Measurements from ENCODE around the gene BLID. TPM values are rescaled to one million over a fixed set of nuclear protein-coding genes. Genes with fewer than 3 reads are reported as not detected.

Gene BLID
- total RNA-seq, 1 donor from 2014 or later: 2.8 TPM

DNA sequence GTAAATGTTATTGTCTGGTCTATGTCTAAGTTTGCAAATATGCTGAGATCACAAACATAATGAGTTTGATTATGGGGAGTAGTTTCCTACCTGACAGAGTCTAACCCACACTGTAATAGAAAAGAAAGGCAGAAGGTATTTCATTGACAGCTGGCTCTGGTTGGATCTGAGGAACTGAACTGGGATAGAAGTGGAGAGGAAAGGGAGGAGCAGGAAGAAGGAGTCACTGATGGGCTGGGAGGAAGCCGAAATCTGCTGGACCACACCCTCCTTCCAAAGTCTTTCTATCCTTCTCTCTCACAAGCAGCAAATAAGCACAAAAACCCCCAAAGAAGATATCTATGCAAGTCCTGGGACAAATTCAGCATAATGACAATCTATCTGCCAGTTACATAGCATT lies 11.7 kb downstream of the BLID start:
- DNase-seq: no peak

DNA sequence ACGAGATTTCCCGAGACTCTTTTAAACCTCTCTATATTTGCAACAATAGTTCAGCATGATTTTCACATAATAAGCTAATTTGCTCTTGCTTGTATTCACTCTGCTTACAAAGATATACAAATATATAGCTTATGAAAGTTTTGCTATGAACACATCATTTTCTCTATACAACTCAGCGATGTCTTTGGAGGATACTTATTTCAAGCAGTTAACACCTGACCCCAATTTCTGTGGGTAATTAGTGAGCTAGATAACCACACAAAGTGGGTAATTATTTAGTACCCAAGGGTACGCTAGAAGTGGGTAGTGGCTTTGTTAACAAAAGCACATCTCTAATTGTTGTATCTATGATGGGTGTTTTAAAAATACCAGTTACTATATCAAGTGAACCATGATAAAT lies 12.3 kb downstream of the BLID start:
- no peak for DNase-seq

DNA sequence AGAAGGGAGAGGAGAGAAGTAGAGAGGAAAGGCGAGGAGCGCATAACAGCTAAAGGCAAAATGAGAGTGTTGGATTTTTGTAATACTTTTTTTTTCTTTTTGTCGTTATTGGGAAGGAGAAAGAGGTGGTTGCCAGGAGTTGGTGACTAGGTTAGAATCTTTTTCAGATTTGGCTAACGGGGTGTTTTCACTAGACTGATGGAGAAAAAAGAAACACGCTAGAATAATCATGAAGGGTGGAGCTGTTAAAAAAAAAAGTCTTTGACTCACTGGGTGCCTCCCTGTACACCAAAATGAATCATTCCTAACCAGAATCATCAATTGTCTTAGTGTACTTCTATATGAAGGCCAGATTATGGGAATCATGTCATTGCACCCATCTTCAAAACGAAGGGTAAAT lies 12.7 kb downstream of the BLID start:
- DNase-seq: no peak

DNA sequence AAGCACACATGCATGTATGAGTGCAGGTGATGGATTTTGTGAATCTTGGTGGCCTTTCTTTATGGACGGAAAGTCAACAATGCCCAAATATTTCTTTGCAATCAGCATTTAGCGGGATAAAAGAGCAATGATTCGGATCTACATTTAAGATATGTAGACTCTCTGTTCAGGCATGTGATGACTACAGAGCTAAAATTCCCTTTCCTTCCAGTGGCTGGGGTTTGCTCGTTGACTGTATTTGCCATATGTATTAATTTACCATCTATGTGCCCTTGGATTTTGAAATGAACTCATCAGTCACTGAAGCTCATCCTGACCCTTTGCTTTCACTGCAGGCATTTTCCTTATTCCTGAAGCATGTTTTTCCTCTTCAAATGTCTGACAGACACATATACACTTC lies 13.6 kb downstream of the BLID start:
- DNase-seq: no peak

DNA sequence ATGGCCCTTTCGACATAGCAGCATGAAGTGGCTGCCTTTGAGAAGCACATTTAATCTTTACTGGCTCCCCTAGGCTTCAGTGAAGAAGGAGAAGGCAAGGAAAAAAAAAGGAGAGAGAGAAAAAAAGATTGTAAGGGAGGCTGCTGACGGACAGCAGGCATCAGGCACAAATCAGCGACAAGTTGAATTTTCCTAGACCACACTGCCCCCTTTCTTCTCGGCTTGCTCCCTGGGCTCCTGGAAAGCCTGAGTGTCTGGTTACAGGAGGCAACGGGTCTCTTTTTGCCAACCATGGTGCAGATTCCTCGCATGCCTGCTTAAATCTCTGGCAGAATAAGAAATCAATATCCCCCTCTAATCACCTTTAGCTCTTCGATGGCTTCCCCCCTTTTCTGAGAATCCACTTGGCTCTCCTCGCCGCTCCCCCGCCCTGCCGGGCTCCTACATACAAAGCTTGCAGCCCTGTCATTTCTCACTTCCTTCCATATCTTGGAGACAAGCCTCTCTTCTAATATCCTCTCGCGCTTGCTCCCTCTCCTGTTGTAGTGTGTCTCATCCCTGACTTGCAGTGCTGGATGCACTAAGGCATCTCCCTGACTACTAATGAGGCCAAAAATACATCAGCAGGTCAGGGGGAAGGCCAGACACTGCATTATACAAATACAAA lies 14.3 kb downstream of the BLID start:
- DNase-seq: peak; percentile 94

DNA sequence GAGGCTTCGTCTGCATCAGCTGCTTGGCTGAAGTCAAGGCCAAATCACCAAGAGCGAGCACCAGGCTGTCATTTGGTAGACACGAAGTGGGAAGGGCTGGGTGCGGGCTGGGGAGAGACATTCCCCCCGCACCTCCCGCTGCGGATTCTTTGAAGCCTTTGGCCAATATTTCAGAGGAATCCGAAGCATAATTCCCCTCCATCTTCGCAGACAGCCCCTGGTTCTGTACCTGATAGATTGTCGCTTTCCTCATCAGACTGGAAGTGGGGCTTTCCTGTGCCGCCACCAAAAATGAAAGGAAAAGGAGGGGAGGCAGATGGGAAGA lies 15.3 kb downstream of the BLID start:
- peak; percentile 61 for DNase-seq

DNA sequence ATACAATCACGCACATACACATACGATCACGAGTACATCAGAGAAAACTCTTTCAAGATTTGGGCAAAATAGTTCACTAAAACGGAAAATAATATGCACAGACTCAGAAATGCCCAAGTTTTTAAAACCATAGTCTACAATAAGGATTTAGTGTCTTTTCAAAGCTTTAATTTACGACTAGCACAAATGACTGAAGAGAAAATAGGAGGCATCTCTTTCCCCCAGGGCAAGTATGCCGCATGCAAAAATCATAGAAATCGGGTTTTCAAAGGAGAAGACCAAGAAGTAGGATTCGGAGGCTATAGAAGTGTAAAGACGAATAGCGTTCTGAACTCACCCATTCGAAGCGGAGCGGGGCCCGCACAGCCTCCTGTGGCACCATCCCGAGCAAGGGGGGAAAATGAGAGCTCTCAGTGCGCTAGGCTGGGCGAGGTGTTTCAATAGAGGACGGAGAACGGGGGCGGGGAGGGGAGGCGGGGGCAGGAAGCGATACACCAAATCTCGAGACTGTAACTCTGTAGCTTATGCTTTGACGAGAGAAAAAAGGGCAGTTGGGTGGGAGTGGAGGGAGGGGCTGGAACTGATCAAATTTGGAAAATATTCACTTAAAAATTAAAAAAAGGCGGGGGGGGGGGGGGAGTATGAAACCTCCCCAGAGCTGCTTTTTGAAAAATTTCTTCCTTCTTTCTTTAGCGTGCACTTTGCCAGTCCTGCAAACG lies 15.8 kb downstream of the BLID start:
- DNase-seq: peak; percentile 77

DNA sequence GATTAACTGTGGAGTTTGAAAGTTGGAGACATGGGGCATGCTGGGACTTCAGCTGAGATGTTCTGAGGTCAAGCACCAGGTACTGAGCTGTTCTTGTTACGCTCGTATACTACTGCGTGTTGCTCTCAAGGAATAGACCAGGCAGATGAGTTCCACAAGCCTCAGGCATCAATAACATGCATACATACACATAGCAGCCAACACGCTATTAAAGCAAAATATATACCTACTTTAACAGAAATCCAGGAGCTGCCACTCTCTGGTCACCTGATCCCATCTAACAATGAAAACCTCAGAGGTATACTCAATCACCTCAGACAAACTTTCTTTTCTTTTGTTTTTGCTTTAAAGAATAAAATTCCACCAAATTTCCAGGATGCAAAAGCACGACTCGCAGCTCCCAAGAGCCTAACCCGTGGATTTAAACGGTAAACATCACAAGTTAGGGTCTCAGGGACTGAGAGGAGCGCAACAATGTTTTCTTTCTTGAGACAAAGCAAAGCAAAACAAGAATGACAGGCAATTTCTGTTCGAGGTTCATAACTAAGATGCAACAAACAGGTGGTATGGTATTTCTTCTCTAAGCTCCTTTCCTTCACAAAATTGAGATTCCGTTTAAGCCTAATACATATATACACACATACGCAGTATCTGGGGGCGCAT lies 16.5 kb downstream of the BLID start:
- DNase-seq: peak; percentile 54

DNA sequence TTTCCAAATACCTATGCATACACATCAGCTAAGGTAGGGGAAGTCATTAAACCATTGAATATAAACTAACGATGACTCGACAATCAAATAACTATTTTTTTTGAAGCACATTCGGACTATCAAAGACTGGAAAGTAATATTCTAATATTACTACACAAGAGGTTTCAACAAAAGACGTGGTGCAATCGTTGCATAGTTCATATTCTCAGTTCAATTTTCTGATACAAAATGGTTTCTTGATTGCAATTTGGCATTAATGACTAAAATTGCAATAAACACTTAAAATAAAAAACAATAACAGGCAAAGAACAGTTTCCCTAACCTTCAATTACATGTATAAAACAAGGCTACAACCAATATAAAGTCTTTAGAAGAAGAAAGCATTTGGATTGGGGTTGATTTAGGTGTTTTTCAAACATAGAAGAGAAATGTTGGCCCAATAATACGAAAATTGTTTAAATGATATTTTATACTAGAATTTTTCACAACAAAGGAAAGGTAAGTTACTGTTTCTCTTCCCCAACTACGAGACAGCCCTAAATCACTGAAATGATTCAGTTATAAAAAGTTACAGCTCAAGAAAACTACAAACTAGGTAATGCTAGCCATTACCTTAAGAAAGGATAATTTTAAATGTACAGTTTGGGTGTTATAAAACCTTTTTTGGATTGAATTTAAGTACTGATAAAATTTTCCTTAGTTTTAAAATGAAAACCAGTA lies 17.6 kb downstream of the BLID start:
- peak; percentile 38 for DNase-seq

DNA sequence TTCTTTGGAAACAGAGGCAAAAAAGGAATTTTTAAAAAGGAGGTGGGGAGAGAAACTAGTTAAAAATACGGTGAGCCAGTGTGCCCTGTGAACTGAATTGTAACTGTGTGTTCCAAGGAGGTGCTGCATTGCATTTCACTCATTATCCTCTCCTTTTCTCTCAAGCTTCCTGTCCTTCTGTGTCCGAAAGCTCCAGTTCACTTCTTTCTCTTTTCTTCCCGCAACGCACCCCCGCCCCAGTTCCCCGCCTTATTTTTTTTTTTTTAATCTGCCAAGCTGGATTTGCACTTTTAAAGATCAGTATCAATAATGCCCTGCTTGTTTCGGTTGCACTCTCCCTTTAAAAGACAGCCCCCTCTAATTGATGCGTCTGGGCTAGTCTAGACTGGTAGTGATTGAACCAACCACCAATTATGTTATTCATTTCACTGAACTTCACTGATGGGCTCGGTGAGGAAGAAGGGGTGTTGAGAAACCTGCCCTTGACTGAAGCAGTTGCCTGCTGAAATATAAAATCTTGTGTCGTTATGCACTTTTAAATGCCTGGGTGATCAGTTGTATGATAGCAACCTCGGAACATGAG lies 18.5 kb downstream of the BLID start:
- peak; percentile 57 for DNase-seq

DNA sequence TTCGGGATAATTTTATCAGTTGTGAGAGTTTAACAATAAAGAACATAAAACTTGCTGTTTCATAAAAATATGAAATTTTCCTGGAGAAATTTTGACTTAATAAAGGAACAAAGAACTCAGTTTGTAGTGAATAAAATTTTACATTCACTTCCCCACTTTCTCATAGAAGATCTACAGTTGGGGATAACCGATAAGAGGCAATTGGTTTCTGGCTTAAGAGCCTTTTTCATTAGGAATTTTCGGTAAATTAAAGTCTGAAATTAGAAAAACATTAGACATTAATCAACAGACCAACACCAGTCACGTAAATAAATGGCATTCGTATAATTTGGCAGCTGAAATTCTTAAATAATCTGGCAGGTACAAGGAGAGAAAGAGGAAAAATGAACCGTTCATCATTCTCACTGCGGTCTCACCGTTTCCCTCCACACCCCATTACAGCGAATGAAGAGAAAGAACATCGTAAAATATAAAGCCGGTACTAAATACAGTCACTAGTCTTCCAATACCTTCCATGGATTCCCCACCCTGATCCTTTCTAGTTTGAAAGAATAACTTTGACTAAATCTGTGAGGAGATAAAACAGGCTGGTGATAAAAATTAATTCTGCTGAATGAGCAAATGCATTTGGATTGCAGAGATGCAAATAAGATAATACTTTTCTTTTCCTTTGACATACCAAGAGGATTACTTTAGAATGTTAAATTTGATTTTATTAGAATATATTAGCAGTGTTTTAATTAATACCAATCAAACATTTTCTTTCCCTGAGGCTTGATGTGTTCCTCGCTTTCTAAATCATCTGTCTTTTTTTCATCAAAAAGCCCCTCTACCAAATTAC lies 19.5 kb downstream of the BLID start:
- peak; percentile 15 for DNase-seq

DNA sequence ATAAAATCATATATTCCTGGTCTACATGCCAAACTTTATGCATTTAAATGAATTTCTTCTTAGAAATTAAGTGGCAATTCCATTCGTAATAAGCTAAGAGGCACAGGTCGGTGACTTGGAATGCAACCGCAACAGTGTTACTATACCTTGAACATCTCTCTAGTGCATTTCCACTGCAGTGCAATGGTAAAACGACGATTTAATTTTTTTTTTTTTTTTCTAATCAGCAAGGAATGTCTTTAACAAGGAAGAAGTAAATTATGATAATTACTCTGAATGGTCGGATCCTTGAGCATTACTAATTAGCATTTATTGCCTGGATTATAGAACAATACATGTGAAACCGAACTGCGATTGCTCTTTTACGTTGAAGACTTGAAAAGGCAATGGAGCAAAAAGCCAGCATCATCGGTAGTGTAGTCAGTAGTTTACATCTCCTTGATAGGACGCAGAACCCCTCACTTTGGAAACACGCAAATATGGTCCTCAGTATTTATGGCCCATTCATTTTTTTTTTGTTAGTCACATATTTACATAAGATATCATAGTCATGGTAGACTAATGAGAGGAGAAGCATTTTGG lies 20.2 kb downstream of the BLID start:
- peak; percentile 45 for DNase-seq

DNA sequence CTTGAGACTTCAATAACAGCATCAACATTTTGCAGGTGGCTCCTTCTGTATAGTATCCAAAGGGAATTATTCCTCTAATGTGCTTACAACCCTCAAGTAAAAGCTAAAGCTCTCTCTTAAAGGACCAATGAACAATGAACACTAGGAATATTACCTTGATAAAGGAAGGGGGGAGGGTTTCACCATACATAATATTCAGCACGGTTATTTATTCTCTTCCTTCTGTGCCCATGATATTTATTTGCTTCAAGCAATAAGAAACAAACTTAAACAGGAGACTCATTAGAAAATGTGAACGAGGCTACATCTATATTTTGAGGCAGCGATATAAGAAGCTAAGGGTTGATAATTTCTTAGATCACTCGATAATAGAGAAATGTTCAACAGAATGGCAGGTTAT lies 21.2 kb downstream of the BLID start:
- no peak for DNase-seq

DNA sequence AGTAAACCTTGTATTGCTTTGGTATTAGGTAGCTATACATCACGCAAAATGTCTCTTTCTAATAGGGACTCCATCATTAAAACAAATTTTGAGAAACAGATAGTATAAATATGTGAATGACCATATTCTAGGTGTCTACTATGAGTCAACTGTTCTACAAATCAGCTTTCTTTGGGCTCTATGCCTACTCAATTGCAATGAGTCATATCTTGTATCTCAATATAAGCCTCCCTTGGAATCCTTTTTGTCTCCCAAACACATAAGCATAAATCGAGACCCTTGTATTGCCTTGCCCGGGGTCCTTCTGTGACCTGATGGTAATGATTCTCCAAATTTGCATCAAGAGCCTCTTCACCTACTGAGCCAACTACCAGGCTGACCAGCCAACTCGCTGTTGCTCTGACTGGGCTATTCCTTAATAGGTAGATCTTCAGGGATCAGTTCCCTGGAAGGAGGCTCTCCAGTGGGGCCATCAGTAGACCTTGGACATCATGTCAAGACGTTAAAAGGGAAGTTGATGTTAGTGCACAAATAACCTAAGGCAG lies 22.2 kb downstream of the BLID start:
- no peak for DNase-seq

DNA sequence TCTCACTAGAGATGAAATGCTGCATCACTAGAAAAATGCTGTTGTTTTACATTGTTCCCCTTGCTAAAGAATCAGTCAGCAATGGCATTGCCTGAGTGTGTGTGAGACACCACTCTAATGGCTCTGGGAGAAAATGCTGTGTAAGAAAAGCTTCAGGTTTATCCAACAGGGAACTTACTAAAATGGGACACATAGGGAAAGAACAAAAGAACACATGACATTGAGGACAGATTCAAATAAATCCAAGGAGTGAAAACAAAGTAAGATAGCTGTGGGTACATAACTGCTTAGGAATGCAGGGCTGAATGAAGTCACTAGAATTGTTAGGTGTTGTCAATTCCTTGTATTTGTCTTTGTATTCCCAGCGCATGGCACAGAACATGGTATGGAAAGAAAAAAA lies 24.2 kb downstream of the BLID start:
- no peak for DNase-seq

DNA sequence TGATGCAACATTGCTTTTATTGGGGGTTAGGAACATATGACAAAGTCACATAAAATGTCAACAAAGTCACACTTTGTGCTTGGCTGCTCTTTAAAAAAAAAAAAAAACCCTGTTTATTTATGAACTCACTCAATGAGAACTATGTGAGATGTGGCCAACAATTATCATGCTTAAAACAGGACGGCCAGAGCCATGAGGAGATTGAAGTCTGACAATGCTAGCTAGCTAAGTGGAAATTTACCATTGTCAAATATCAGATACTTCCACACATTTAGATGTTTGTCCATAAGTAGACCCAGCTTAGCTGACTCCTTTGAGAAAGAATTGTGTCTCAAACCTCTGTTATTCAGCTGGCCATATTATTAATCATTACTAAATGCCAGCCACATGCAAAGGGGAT lies 26.9 kb downstream of the BLID start:
- peak; percentile 43 for DNase-seq

DNA sequence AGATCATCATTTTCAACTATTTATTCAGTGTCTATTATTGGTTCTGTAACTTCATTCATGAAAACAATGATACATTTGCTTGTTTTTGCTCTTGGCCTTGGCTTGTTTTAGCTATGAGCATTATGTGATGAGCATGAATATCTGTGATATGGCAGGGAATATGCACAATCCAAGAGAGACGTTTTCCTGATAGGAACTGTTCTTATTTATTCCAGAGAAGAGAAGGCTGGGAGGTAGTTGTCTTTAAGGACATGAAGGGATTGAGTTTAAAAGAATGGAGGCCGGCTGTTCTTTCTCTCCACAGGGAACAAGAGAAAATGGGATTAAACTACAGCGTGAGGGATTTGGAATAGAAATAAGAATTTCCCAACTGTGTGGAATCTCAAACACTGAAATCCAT lies 30.3 kb downstream of the BLID start:
- peak; percentile 72 for DNase-seq

DNA sequence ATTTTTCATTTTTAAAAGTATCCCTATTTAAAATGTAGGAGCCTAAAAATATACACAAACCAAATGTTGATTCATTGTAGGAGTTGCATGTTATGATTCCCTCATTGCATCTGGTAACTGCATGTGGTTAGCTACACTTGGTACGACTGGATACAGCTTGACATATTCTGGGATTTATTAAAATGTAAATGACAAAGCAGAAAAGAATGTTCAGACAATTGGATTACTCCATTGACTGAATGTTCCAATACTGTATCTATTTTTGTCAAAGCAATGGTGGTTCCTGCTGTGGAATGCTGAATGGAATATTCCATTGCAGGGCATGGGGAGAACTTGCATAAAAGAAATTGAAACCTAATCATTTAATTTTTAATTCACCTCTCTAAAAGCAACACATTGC lies 30.8 kb downstream of the BLID start:
- peak; percentile 96 for DNase-seq

DNA sequence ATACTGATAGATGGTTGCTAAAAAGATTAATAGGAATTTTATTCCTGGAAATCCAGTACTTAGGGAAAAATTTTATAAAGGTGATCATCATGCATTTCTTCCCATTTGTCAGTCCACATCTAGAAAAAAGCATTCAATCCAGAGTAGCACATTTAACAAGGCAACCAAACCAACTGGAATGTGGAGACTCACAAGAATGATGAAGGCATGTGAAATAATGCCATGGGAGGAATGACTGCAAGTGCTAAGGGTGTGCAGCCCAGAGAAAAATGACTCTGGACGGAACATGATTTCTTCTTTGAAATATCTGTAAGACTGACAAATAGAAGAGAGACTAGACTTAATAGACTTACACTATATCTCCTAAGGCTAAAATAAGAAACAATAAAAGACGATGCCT lies 33.8 kb downstream of the BLID start:
- DNase-seq: no peak

DNA sequence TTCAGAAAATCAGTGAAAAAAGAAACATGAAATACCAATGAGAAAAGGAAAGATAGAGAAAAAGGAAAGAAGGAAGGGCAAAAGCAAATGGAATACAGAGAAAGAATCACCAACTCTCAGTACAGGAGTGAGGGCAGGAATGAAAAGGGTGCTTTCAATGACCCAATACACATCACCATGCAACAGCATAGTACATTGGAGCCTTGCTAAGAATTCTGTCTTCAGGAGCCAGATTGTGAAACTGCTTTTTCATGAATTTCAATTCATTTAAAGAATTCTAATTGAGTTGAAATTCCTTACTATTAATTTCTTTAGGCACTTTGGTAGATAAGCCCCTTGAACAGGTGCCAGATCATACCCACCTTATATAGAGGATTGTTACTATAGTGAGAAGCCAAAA lies 34.9 kb downstream of the BLID start:
- DNase-seq: no peak

DNA sequence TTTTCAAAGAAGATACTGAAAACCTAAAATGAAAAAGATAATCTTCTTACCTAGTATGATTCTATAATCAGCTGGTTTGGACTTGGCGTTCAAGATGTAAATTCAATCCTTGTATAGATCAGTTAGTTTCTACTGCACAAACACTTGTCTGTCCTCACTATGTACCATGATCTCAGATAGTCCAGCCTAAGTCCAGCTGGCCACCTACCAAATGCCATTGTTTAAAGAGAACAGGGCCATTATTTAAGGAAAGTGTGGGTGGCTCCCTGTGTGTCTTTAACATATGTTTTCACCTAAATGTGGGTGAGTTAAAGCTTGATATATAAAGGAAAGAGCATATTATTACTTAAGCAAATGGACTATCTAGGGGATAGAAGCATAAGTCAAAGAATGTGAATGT lies 38.6 kb downstream of the BLID start:
- DNase-seq: no peak
